ENCODE data around the gene AMOTL1.

The AMOTL1 gene

GRCh38 chr11:94735907-94736306 lies 32.2 kb upstream of the AMOTL1 start:
- no peak overlapping the region for H3K4me3 ChIP-seq (ENCODE audit: control insufficient read depth, low read depth, low read length)
- TF ChIP-seq CTCF (conservative IDR thresholded peaks at IDR 0.05; ENCODE audit: control insufficient read depth, insufficient read depth, low read depth, low read length): no peak
- DNase-seq (ENCODE audit: low read depth): no peak

GRCh38 chr11:94737171-94737611 lies 31.0 kb upstream of the AMOTL1 start:
- no peak for TF ChIP-seq CTCF (conservative IDR thresholded peaks at IDR 0.05; ENCODE audit: control insufficient read depth, insufficient read depth, low read depth, low read length)
- no peak for DNase-seq (ENCODE audit: low read depth)
- no peak overlapping the region for H3K4me3 ChIP-seq (ENCODE audit: control insufficient read depth, low read depth, low read length)

GRCh38 chr11:94738746-94739145 lies 29.4 kb upstream of the AMOTL1 start:
- TF ChIP-seq CTCF (conservative IDR thresholded peaks at IDR 0.05; ENCODE audit: control insufficient read depth, insufficient read depth, low read depth, low read length): no peak
- DNase-seq (ENCODE audit: low read depth): no peak
- H3K4me3 ChIP-seq (ENCODE audit: control insufficient read depth, low read depth, low read length): no peak overlapping the region

GRCh38 chr11:94739331-94739730 lies 28.8 kb upstream of the AMOTL1 start:
- H3K4me3 ChIP-seq (ENCODE audit: control insufficient read depth, low read depth, low read length): no peak overlapping the region
- TF ChIP-seq CTCF (conservative IDR thresholded peaks at IDR 0.05; ENCODE audit: control insufficient read depth, insufficient read depth, low read depth, low read length): no peak
- DNase-seq (ENCODE audit: low read depth): no peak

GRCh38 chr11:94740083-94741021 lies 27.8 kb upstream of the AMOTL1 start:
- DNase-seq (ENCODE audit: low read depth): no peak
- no peak for TF ChIP-seq CTCF (conservative IDR thresholded peaks at IDR 0.05; ENCODE audit: control insufficient read depth, insufficient read depth, low read depth, low read length)
- peak overlapping the region; percentile 55 for H3K4me3 ChIP-seq (ENCODE audit: control insufficient read depth, low read depth, low read length)

- DNase-seq (ENCODE audit: low read depth): peak; percentile 63
- H3K4me3 ChIP-seq (ENCODE audit: control insufficient read depth, low read depth, low read length): peak overlapping the region; percentile 55
- peak; percentile 59 for TF ChIP-seq CTCF (conservative IDR thresholded peaks at IDR 0.05; ENCODE audit: control insufficient read depth, insufficient read depth, low read depth, low read length)
Measured at GRCh38 chr11:94741022-94741679, 27.0 kb upstream of the AMOTL1 start.

Data from fibroblast of mammary gland (primary cell).